KOPT-K1 (cell line): ENCODE data around the gene MRGPRF.

Source experiments
- H3K27ac ChIP-seq: fragments of 200-600 bp; sonication (generic); 2 replicates; pipeline ENCODE4 v1.5.1; 2016; ENCODE audit warnings: antibody characterized with exemption, mild to moderate bottlenecking, low read depth, low read length; ENCODE audit not compliant: poor library complexity, severe bottlenecking
- H3K36me3 ChIP-seq: fragments of 200-600 bp; sonication (generic); 2 replicates; pipeline ENCODE4 v1.5.1; 2017; ENCODE audit warnings: antibody characterized with exemption, mild to moderate bottlenecking, low read length, moderate library complexity; ENCODE audit not compliant: insufficient read depth
- H3K9me3 ChIP-seq: fragments of 200-600 bp; sonication (generic); 2 replicates; pipeline ENCODE4 v1.5.1; 2017; ENCODE audit warnings: antibody characterized with exemption, low read length, mild to moderate bottlenecking; ENCODE audit not compliant: insufficient read depth, poor library complexity, severe bottlenecking

Gene MRGPRF

DNA sequence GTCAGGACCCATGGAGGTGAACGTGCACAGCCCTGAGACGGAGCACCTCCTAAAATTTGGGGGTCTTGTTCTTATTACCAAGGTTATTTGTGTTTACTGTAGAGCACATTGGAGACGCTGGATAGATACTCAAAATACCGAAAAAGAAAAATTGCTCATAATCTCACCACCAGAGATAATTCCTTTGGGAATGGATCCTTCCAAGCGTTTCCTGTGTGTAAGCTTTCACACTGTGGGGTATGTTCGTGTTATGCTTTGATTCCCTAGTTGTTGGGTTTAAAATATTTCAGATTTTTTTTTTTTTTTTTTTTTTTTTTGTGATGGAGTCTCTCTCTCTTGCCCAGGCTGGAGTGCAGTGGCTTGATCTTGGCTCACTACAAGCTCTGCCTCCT, 18.2 kb downstream of the MRGPRF start:
- Histone ChIP-seq H3K27ac (no peak overlapping the region), H3K36me3 (no peaks in the 10 kb centered on the region), H3K9me3 (no peaks in the 10 kb centered on the region)

DNA sequence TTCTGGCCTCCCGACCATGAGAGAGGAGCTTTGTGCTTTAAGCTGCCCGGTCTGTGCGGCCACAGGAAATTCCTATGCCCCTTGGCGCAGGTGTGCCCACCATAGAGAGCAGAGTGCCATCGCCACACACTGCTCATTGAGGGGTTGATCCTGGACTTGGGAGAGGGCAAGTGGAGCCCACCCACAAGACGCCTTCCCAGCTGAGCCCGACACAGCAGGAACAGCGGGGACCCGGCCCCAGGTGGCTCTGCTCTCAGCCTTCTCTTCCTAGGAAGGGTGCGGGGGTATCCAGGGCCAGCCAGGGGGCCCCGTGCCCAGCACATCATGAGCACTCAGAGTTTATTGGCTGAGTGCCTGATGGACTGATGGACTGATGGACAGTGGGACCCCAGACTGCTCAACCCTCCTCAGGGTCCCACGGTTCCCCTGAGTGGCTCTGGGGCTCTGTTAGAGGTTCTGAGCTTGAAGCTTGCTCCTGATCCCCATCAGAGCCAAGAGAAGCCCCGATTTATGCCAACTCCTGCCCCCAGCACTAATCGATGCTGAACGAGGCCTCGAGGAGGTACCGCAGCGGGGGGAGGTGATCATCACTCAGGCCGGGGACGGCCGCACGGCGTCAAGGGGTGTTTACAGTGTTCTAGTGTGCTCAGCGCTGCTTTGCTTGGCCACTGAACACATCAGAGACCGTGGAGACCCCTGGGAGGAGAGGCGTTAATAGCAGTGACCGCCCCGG, 18.7 kb downstream of the MRGPRF start:
- no peaks in the 10 kb centered on the region for H3K36me3 ChIP-seq
- H3K9me3 ChIP-seq: no peaks in the 10 kb centered on the region
- no peak overlapping the region for H3K27ac ChIP-seq

DNA sequence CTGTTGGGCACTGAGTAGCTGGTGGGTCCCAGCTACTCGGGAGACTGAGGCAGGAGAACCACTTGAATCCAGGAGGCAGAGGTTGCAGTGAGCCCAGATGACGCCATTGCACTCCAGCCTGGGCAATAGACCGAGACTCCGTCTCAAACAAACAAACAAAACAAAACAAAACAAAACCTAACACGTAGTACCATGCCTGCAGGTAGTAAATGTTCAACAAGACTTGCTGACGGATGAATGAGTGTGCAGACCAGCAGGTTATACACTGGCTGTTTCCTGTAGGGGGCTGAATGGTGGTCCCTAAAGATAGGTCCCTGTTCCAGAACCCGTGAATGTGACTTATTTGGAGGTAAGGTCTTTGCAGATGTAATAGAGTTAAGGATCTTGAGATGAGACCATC, 19.5 kb downstream of the MRGPRF start:
- Histone ChIP-seq H3K9me3 (no peaks in the 10 kb centered on the region), H3K36me3 (no peaks in the 10 kb centered on the region)

DNA sequence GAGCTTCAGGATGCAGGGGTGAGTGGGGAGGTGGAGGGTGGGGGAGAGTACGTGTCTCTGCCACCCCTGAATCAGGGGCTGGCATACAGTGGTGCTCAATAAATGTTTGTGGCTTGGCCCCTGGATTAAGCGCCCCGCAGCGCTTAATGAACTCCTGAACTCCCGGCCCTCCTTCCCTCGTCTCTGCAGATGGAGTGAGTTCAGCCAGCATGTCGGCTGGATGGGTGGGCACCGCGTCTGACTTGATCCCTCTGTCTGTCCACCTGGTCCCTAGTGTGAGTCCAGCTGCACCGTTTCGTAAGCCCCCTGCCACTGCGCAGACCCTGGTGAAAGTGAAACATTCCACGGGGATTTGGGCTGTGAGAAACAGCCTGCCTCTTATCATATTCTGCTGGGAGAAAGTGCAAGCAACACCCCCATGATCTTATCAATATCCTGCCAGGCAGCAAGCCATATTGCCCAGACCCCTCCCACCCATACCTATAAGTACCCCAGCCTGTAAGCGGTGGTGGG, 20.2 kb downstream of the MRGPRF start:
- H3K27ac ChIP-seq: no peak overlapping the region
- H3K9me3 ChIP-seq: no peaks in the 10 kb centered on the region
- H3K36me3 ChIP-seq: no peaks in the 10 kb centered on the region

More for the DNA sequence above, 19.5 kb downstream of the MRGPRF start:
- H3K27ac ChIP-seq: no peak overlapping the region

DNA sequence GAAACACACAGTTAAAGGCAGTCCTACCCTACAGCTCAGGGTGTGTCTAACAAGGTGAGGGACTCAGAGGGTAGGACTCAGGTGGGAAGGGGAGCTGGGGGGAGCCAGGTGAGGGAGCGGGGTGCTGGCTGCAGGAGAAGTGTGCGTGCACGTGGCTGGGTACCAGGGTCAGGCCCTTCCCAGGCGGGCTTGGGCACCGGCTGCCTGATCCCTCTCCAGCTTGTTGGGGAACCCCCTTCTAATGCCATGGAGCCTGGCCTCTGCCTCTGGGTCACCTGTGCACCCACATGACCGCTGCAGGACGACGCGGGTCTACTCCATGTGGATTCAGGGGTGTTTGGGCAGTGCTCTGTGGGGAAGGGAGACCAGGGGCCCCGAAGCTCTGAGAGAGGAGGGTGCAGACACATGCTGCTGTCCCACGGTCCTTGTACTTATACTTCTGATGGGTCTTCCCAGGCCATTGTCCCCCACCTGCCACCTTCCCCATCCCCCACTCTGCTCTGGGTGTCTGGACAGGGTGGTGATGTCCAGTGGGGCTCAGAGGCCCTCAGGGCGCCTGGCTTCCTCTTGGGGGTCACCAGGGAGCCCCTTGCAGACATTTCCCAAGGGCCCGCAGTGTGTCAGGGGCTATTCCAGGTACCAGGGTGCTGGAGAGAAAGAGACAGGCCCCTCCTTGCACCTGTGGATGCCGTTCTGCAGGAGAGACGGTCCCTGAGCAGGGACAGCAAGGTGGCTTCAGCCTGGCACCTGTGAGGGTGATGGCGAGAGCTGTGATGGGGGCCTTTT, 21.9 kb downstream of the MRGPRF start:
- Histone ChIP-seq H3K36me3 (no peaks in the 10 kb centered on the region), H3K9me3 (peaks cover 7% of the 10 kb centered on the region), H3K27ac (no peak overlapping the region)

DNA sequence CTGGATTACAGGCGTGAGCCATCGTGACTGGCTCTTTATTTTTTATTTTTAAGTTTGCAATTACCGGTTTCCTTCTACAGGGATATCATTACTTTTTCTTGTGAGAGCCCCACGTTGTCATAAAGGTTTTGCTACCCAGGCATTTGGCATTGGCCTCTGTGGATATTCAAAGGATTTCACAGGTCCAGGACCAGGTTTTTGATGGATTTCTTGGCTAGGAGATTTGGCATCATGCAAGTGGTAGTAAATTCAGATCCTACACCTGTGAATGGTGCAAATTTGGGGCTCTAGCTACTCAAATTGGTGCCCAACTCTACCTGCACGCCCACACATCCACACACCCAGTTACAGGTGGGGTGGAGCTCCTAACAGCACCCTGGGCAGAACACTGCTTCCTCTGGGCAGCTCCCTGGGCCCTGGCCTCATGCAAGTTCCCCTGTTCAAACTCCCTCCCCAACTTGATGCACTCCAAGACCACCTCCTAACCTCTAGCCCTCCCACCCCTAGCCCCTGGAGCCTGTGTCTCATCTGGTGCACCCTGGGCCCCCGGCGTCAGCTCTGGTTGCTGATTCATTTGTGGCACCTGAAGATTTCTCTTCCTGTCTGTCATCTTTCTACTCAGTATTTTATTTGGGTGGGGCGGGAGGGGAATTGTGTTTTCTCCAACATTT, 23.0 kb downstream of the MRGPRF start:
- Histone ChIP-seq H3K36me3 (no peaks in the 10 kb centered on the region), H3K27ac (no peak overlapping the region), H3K9me3 (peaks cover 7% of the 10 kb centered on the region)

DNA sequence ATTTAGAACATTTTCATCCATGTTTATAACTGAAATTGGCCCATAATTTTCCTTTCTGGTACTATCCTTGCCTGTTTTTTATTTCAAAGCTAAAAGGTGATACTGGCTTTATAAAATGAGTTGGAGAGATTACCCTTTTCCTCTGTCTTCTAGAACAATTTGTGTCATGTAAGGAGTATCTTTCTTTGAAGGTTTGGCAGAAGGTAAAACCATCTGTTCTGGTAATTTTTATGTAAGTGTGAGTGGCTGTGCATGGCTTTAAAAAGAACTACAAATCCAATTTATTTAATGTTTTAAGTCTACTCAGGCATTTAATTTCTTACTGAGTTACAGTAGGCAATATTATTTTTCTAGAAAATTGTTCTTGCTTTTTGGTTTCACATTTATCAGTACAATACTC, 24.6 kb downstream of the MRGPRF start:
- H3K27ac ChIP-seq: no peak overlapping the region
- peaks cover 7% of the 10 kb centered on the region for H3K9me3 ChIP-seq
- H3K36me3 ChIP-seq: no peaks in the 10 kb centered on the region

DNA sequence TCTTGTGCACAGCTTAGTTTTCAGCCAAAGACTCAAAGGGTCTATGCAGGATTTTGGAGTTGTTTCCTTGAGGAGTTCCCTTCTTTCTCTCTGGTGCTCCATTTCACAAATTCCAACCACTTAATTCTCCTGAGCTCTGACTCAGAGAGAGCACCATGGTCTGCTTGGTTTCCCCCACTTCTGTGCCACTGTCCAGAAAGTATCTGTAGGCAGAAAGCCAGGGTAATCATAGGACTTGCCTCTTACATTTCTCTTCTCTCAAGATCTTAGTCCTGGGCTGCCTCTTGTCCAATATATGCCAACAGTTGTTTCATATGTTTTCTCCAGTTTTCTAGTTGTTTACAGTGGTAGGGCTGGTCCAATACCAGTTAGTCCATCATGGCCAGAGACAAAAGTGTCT, 25.8 kb downstream of the MRGPRF start:
- no peak overlapping the region for H3K27ac ChIP-seq
- H3K9me3 ChIP-seq: peaks cover 12% of the 10 kb centered on the region
- no peaks in the 10 kb centered on the region for H3K36me3 ChIP-seq

DNA sequence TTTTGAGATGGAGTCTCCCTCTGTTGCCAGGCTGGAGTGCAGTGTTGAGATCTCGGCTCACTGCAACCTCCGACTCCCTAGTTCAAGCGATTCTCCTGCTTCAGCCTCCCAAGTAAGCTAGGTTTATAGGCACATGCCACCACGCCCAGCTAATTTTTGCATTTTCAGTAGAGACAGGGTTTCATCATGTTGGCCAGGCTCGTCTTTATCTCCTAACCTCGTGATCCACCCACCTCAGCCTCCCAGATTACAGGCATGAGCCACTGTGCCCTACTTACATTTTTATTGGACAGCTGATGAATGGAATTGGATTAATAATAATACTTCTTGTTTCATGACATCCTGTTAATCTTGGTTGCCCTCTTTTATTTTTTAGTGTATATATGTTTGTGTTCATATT, 29.2 kb downstream of the MRGPRF start:
- Histone ChIP-seq H3K36me3 (no peaks in the 10 kb centered on the region), H3K9me3 (peaks cover 17% of the 10 kb centered on the region), H3K27ac (no peak overlapping the region)

DNA sequence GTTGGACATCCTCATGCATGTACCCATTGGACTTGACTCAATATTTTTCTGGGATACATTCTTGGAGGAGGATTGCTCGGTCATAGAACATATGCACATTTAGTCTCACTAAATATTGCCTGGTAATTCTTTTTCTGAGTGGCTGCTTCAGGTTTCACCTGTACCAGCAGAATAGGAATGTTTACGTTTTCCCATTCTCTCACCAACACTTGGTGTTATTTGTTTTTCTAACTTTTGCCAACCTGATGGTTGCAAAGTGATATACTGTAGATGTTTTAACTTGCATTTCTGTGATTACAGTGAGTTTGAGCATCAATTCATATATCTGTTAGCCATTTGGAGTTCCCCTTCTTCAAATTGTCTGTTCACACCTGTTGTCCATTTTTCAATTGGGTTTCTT, 30.9 kb downstream of the MRGPRF start:
- no peaks in the 10 kb centered on the region for H3K36me3 ChIP-seq
- no peak overlapping the region for H3K27ac ChIP-seq
- H3K9me3 ChIP-seq: peaks cover 16% of the 10 kb centered on the region

DNA sequence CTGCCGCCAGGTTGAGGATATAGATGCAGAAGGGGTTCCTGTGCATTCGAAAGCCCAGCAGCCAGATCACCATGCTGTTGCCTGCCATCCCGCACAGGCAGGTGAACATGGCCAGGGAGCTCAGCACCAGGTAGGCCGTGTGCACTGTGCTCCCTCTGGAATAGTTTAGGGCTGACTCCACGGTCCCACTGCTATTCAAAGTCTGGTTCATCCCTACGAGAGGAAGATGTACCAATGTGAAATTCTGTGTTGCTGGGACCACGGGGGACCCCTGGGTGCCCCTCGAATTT, 32.3 kb downstream of the MRGPRF start, which contains the start of gene MRGPRD:
Gene MRGPRD (minus strand): TSS at position 211 of the 290 bp plus-strand sequence. CDS start 0 bp downstream, at position 211.
- Histone ChIP-seq H3K27ac (no peak within 1 kb of the TSS), H3K9me3 (peaks cover 10% of the 10 kb centered on the region), H3K36me3 (no peaks in the 10 kb centered on the region)

DNA sequence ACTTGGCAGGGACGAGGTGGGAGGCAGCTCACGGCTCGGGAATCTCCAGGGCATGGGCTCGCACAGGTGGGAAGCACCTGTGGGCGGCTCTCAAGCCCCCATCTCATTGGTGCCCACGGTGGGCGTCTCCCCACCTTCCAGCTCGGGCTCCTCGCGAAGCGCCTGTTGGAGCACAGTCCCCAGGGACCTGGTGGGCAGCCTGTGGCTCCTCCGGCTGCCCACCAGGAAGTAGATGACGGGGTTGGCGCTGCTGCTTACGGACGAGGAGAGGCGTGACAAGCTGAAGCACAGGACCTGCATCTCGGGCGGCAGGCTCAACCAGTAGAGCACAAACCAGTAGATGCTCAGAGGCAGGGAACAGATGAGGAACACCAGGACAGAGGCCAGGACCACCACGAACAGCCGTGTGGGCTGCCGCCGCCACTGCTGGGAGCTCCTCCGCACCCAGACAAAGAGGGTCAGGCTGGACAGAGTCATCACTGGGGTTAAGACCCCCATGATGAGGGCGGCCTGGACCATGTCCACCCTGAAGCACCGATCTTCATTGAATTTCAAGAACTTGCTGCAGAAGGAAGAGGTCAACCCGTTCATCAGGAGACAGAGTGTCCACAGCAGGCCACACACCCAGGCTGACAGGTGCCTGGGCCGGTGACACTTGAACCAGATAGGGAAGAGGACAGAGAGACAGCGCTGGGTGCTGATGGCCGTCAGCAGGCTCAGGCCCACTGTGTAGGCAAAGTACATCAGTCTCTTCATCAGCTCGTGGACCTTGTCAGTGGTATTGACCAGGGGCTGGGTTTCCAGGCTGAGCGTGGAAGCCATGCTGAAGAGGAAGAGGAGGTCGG, 32.9 kb downstream of the MRGPRF start:
- H3K36me3 ChIP-seq: no peaks in the 10 kb centered on the region

DNA sequence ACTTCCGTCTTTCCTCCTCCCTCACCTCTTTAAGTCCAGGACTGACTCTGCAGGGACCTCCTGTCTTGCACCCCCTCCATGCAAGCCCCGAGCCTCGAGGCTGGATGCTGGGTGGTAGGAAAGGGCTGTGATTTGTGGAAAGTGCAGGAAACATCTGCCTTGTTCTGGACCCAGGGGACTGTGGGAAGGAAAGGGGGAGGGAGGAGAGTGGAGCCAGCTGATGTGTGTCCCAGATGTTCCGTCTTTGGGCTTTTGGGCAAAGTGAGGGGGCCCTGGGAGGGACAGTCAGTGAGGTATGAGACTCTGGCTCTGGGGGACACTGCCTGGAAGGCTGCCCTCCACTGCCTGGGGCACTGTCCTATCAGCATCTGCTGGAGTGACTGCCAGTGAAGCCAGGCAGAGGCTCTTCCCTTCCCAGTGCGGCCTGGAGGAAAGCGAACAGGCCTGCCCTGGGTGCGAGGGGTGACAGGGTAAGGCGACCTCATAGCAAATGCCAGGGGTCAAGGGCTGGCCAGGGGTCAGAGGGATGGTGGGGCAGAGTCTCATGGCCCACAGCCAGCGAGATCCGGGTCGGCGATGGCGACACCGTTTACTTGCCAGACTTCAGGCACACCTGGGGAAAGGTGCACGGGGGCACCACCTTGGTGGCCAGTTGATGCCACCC, 34.0 kb downstream of the MRGPRF start:
- peaks cover 10% of the 10 kb centered on the region for H3K9me3 ChIP-seq
- H3K36me3 ChIP-seq: no peaks in the 10 kb centered on the region
- no peak overlapping the region for H3K27ac ChIP-seq

More for the DNA sequence above, 32.9 kb downstream of the MRGPRF start:
- Histone ChIP-seq H3K27ac (no peak overlapping the region), H3K9me3 (peaks cover 10% of the 10 kb centered on the region)

DNA sequence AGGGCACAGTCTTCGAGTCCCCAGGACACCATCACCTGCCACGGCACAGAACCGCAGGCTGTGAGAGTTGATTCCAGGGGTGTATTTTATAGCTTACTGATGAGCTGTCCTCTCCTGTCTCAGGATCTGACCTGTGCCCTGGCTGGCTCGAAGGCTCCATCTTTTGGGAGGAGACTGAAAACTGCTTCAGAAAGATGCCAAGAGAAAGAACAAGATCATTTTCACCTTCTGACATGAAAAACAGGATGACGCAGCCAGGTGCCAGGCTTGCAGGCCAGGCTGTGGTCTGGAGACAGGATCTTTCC, 34.5 kb downstream of the MRGPRF start:
- H3K27ac ChIP-seq: no peak overlapping the region
- peaks cover 10% of the 10 kb centered on the region for H3K9me3 ChIP-seq
- H3K36me3 ChIP-seq: no peaks in the 10 kb centered on the region
